ENCODE measurements around the gene SLC16A5. TPM values are rescaled to one million over a fixed set of nuclear protein-coding genes. Genes with fewer than 3 reads are reported as not detected.
A peak's percentile ranks its signal among the peaks of the same experiment; 100 is the strongest.
"Not testable (repeated sequence)": the region's sequence is repeated elsewhere in the genome, so short reads cannot be mapped to it uniquely, and the experiment has no call there.

SLC16A5 gene, protein sequence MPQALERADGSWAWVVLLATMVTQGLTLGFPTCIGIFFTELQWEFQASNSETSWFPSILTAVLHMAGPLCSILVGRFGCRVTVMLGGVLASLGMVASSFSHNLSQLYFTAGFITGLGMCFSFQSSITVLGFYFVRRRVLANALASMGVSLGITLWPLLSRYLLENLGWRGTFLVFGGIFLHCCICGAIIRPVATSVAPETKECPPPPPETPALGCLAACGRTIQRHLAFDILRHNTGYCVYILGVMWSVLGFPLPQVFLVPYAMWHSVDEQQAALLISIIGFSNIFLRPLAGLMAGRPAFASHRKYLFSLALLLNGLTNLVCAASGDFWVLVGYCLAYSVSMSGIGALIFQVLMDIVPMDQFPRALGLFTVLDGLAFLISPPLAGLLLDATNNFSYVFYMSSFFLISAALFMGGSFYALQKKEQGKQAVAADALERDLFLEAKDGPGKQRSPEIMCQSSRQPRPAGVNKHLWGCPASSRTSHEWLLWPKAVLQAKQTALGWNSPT
- polyA plus RNA-seq (2013, experiment 1 of 2): 14.5 TPM
- polyA plus RNA-seq (2013, experiment 2 of 2): 13.3 TPM

DNA sequence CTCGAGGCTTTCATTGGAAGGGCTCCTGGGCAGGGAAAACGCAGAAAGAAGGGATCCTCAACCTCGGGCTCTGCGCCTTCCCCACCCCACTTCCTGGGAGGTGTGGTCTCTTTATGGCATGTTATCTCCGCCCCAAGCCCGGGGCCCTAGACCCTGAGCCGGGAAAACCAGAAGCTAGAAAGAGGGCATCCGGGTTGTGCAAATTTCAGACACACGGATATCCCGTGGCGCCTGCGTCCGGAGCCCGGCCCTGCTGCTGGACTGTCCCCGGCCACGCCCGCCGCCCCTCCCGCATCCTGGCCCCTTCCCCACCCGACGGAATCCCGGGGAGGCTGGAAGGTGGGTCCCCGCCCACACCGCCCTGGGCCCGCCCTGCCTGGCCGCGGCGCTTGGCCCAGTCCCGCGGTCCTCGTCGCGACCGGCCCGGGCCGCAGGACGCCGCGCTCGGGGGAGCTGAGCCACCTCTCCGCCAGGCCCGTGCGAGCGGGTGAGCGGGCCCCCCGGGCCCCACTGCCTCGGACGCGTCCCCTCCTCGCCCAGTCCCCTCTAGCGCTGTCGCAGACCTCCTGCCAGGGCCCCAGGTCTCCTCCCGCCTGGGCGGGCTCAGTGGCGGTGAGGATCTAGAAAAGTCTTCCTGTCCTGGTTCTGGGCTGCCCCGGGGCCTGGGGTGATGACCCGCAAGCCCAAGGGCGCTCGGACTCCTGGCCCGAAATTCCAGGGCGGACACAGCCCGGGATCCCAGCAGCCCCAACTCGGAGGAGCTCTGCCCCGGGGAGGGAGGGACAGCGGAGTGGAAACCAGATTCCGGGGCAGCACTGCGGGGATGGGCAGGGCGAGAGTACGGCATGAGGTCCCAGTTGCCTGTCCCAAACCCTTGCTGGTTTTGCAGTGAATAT is at the start of gene SLC16A5:
SLC16A5 (plus strand) TSS at position 397 of the 896 bp plus-strand sequence. CDS start 5,683 bp downstream, outside the sequence.
- peak within 1 kb of the TSS; percentile 50 for H4K5ac ChIP-seq (ENCODE audit: low read length)
- H3K56ac ChIP-seq (ENCODE audit: low read length): peak within 1 kb of the TSS; percentile 88
- peak within 1 kb of the TSS; percentile 66 for H3K4me3 ChIP-seq (ENCODE audit: low read length)
- H3K4me2 ChIP-seq (ENCODE audit: low read length): peak within 1 kb of the TSS; percentile 64
- peak within 1 kb of the TSS; percentile 99 for H3K18ac ChIP-seq (ENCODE audit: low read length)
- no CpG with 5 or more reads among the region's 69 CpGs for WGBS (ENCODE audit: extremely low coverage, insufficient coverage, low lambda C conversion rate)
- no peaks in the 10 kb centered on the region for H3K36me3 ChIP-seq (ENCODE audit: control insufficient read depth, insufficient read depth, low read length)
- peaks cover 25% of the 10 kb centered on the region for H3K4me1 ChIP-seq (ENCODE audit: control insufficient read depth, low read depth, low read length)
- DNase-seq: peak; percentile 98
- peak within 1 kb of the TSS; percentile 99 for H3K27ac ChIP-seq (ENCODE audit: low read depth, low read length)
- peaks cover 17% of the 10 kb centered on the region for H3K79me1 ChIP-seq (ENCODE audit: low read length)
- H3K4ac ChIP-seq (ENCODE audit: low read depth, low read length): peak within 1 kb of the TSS; percentile 98
- peak within 1 kb of the TSS; percentile 96 for H2AK5ac ChIP-seq (ENCODE audit: low read length)
- H2BK5ac ChIP-seq (ENCODE audit: low read length): peak within 1 kb of the TSS; percentile 96
- H2BK15ac ChIP-seq (replicated peaks; ENCODE audit: low read depth): peak within 1 kb of the TSS; percentile 10
- H3K27me3 ChIP-seq (ENCODE audit: insufficient read depth, low read length, poor library complexity): no peaks in the 10 kb centered on the region
- peak within 1 kb of the TSS; percentile 88 for H4K8ac ChIP-seq (ENCODE audit: low read depth, low read length)
- H3K23ac ChIP-seq (ENCODE audit: low read length): peak within 1 kb of the TSS; percentile 72
- peak within 1 kb of the TSS; percentile 88 for H3K9ac ChIP-seq (ENCODE audit: low read length)
- peak within 1 kb of the TSS; percentile 90 for H2BK120ac ChIP-seq (ENCODE audit: low read depth, low read length)
- peaks cover 20% of the 10 kb centered on the region for H3K79me2 ChIP-seq (ENCODE audit: control insufficient read depth, insufficient read depth, low read length)

DNA sequence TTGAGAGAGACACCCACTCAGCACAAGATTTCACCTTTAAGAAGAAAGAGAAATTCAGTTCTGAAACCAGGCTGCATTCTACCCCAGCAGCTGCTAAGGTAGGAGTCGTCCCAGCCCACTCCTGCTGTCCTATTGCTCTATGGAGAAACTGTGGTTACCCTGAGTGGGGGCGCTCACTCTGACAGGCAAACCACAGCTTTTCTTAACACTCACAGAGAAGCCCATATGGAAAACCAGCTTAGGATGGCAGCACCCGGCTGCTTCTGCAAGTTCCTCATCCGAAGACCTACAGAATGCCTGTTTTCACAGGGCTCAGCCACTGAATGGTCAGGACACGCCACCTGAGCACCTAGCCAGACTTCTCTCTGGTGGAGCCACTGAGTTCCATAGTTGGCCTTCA is 48.5 kb upstream of the SLC16A5 start:
- Histone ChIP-seq H2BK120ac (ENCODE audit: low read depth, low read length) (no peak overlapping the region), H3K4me2 (ENCODE audit: low read length) (no peak overlapping the region), H3K18ac (ENCODE audit: low read length) (no peak overlapping the region), H4K5ac (ENCODE audit: low read length) (no peak overlapping the region), H3K79me2 (ENCODE audit: control insufficient read depth, insufficient read depth, low read length) (peaks cover 3% of the 10 kb centered on the region), H3K4me1 (ENCODE audit: control insufficient read depth, low read depth, low read length) (peaks cover 8% of the 10 kb centered on the region), H3K23ac (ENCODE audit: low read length) (no peak overlapping the region), H3K27ac (ENCODE audit: low read depth, low read length) (no peak overlapping the region), H3K36me3 (ENCODE audit: control insufficient read depth, insufficient read depth, low read length) (peaks cover 2% of the 10 kb centered on the region), H4K8ac (ENCODE audit: low read depth, low read length) (no peak overlapping the region), H2BK15ac (replicated peaks; ENCODE audit: low read depth) (no peak overlapping the region), H3K27me3 (ENCODE audit: insufficient read depth, low read length, poor library complexity) (no peaks in the 10 kb centered on the region), H3K79me1 (ENCODE audit: low read length) (no peaks in the 10 kb centered on the region), H3K9ac (ENCODE audit: low read length) (no peak overlapping the region), H3K4ac (ENCODE audit: low read depth, low read length) (no peak overlapping the region), H2BK5ac (ENCODE audit: low read length) (no peak overlapping the region), H2AK5ac (ENCODE audit: low read length) (no peak overlapping the region), H3K56ac (ENCODE audit: low read length) (no peak overlapping the region), H3K4me3 (ENCODE audit: low read length) (no peak overlapping the region)
- DNase-seq: no peak
- no CpG with 5 or more reads among the region's 5 CpGs for WGBS (ENCODE audit: extremely low coverage, insufficient coverage, low lambda C conversion rate)

DNA sequence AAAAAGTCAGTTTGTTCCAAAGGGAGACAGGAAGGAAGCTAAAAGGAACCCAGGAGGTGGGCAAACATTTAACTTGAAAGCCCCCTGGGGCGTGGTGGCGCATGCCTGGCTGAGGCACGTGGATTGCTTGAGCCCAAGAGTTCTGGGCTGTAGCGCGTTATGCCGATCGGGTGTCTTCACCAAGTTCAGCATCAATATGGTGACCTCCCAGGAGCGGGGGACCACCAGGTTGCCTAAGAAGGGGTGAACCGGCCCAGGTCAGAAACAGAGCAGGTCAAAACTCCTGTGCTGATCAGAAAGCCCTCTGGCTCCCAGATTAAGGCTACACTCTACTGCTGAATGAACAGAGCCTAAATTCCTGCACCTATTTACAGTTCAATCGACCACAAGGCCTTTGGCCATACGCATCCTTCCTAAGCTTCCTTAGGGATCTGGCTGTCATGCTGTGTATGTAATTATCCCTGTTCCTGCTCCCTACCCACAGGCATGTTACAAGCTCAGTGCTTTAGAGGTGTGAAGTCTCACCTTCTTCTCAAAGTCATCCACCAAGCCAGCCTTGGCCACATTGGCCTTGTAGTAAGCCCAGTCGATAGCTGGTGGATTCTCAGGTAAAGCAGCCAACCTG is 46.0 kb upstream of the SLC16A5 start:
- H3K4ac ChIP-seq (ENCODE audit: low read depth, low read length): peak overlapping the region; percentile 88
- H3K4me3 ChIP-seq (ENCODE audit: low read length): no peak overlapping the region
- H4K5ac ChIP-seq (ENCODE audit: low read length): no peak overlapping the region
- H4K8ac ChIP-seq (ENCODE audit: low read depth, low read length): no peak overlapping the region
- H3K36me3 ChIP-seq (ENCODE audit: control insufficient read depth, insufficient read depth, low read length): peaks cover 2% of the 10 kb centered on the region
- peak; percentile 92 for DNase-seq
- peaks cover 7% of the 10 kb centered on the region for H3K79me2 ChIP-seq (ENCODE audit: control insufficient read depth, insufficient read depth, low read length)
- H2BK5ac ChIP-seq (ENCODE audit: low read length): no peak overlapping the region
- peak overlapping the region; percentile 72 for H3K27ac ChIP-seq (ENCODE audit: low read depth, low read length)
- no peak overlapping the region for H3K4me2 ChIP-seq (ENCODE audit: low read length)
- no peak overlapping the region for H3K23ac ChIP-seq (ENCODE audit: low read length)
- no peaks in the 10 kb centered on the region for H3K27me3 ChIP-seq (ENCODE audit: insufficient read depth, low read length, poor library complexity)
- no peak overlapping the region for H2BK120ac ChIP-seq (ENCODE audit: low read depth, low read length)
- no peak overlapping the region for H2BK15ac ChIP-seq (replicated peaks; ENCODE audit: low read depth)
- H3K18ac ChIP-seq (ENCODE audit: low read length): peak overlapping the region; percentile 62
- no peak overlapping the region for H2AK5ac ChIP-seq (ENCODE audit: low read length)
- no CpG with 5 or more reads among the region's 12 CpGs for WGBS (ENCODE audit: extremely low coverage, insufficient coverage, low lambda C conversion rate)
- H3K9ac ChIP-seq (ENCODE audit: low read length): no peak overlapping the region
- H3K56ac ChIP-seq (ENCODE audit: low read length): no peak overlapping the region
- H3K4me1 ChIP-seq (ENCODE audit: control insufficient read depth, low read depth, low read length): peaks cover 8% of the 10 kb centered on the region
- no peaks in the 10 kb centered on the region for H3K79me1 ChIP-seq (ENCODE audit: low read length)

DNA sequence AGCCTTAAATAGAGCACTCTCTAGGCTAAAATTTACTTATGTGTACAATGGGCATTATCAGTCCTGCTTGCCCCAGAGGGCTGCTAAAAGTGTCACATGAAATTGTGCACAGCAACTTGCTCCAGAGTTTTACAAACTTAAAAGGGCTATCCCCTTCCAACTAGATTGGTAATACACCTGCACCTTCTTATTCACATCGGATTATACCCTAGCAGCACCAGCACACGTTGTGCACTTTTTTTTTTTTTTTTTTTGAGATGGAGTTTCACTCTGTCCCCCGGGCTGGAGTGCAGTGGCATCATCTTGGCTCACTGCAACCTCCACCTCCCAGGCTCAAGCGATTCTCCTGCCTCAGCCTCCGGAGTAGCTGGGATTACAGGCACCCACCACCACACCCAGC is 44.0 kb upstream of the SLC16A5 start:
- H3K9ac ChIP-seq (ENCODE audit: low read length): peak overlapping the region; percentile 11
- not testable (repeated sequence) for H3K4ac ChIP-seq (ENCODE audit: low read depth, low read length); H3K27me3 ChIP-seq (ENCODE audit: insufficient read depth, low read length, poor library complexity); H2BK15ac ChIP-seq (replicated peaks; ENCODE audit: low read depth); H3K4me2 ChIP-seq (ENCODE audit: low read length); H4K5ac ChIP-seq (ENCODE audit: low read length); H4K8ac ChIP-seq (ENCODE audit: low read depth, low read length); DNase-seq; H3K36me3 ChIP-seq (ENCODE audit: control insufficient read depth, insufficient read depth, low read length); H3K79me1 ChIP-seq (ENCODE audit: low read length); H3K4me3 ChIP-seq (ENCODE audit: low read length); H2AK5ac ChIP-seq (ENCODE audit: low read length); H2BK120ac ChIP-seq (ENCODE audit: low read depth, low read length)
- H3K18ac ChIP-seq (ENCODE audit: low read length): peak overlapping the region; percentile 53
- peak overlapping the region; percentile 71 for H3K56ac ChIP-seq (ENCODE audit: low read length)
- peak overlapping the region; percentile 81 for H3K27ac ChIP-seq (ENCODE audit: low read depth, low read length)
- peak overlapping the region; percentile 83 for H2BK5ac ChIP-seq (ENCODE audit: low read length)
- WGBS (ENCODE audit: extremely low coverage, insufficient coverage, low lambda C conversion rate): no CpG with 5 or more reads among the region's 5 CpGs
- peak overlapping the region; percentile 29 for H3K23ac ChIP-seq (ENCODE audit: low read length)
- H3K79me2 ChIP-seq (ENCODE audit: control insufficient read depth, insufficient read depth, low read length): peaks cover 23% of the 10 kb centered on the region
- peaks cover 10% of the 10 kb centered on the region for H3K4me1 ChIP-seq (ENCODE audit: control insufficient read depth, low read depth, low read length)

DNA sequence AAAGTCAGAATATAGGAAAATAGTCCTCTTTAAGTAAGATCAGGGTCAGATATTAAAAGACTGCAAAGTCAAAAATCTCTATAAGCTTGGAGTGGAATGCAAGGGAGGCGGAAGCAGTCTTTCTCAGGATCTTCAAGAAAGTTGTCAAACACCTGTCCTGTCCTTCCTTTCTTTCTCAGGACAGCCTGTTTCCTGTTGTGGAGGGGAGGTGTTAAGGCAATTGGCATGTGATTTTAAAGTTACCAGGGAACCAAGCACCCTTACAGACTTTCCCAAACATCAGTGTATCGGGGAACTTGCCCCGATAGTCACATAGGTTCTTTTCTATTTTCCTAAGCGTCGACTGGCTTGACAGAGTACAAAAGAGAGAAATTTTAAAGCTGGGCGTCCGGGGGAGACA is 43.0 kb upstream of the SLC16A5 start:
- Histone ChIP-seq H3K27ac (ENCODE audit: low read depth, low read length) (peak overlapping the region; percentile 93), H3K56ac (ENCODE audit: low read length) (peak overlapping the region; percentile 63), H3K27me3 (ENCODE audit: insufficient read depth, low read length, poor library complexity) (no peaks in the 10 kb centered on the region), H3K79me2 (ENCODE audit: control insufficient read depth, insufficient read depth, low read length) (peaks cover 31% of the 10 kb centered on the region), H2BK120ac (ENCODE audit: low read depth, low read length) (no peak overlapping the region), H4K8ac (ENCODE audit: low read depth, low read length) (no peak overlapping the region), H3K4me2 (ENCODE audit: low read length) (no peak overlapping the region), H3K4me1 (ENCODE audit: control insufficient read depth, low read depth, low read length) (peaks cover 11% of the 10 kb centered on the region), H3K23ac (ENCODE audit: low read length) (no peak overlapping the region), H4K5ac (ENCODE audit: low read length) (no peak overlapping the region), H3K4me3 (ENCODE audit: low read length) (no peak overlapping the region), H2BK15ac (replicated peaks; ENCODE audit: low read depth) (peak overlapping the region; percentile 19), H2AK5ac (ENCODE audit: low read length) (no peak overlapping the region), H3K18ac (ENCODE audit: low read length) (no peak overlapping the region), H3K36me3 (ENCODE audit: control insufficient read depth, insufficient read depth, low read length) (peaks cover 1% of the 10 kb centered on the region), H3K4ac (ENCODE audit: low read depth, low read length) (no peak overlapping the region), H3K79me1 (ENCODE audit: low read length) (peaks cover 7% of the 10 kb centered on the region), H2BK5ac (ENCODE audit: low read length) (peak overlapping the region; percentile 95), H3K9ac (ENCODE audit: low read length) (peak overlapping the region; percentile 47)
- DNase-seq: peak; percentile 89
- no CpG with 5 or more reads among the region's 7 CpGs for WGBS (ENCODE audit: extremely low coverage, insufficient coverage, low lambda C conversion rate)

Data from mesendoderm (in vitro differentiated cells).